NCI-H128 (cell line): ENCODE measurements around the gene ELMOD2.
"Not testable (repeated sequence)": the region's sequence is repeated elsewhere in the genome, so short reads cannot be mapped to it uniquely, and the experiment has no call there.

Experiments
- DNase-seq: peaks from one replicate; lab custom pipeline; 2025; ENCODE audit not compliant: unreplicated experiment; lab: John Stamatoyannopoulos, UW

ELMOD2 gene

GRCh38 chr4:140523857-140524742 lies at the start of gene ELMOD2:
Gene ELMOD2 (plus strand): TSS chr4:140524168. CDS start chr4:140525429, 1,261 bp downstream.
- DNase-seq: peak; percentile 82

GRCh38 chr4:140483445-140483844 lies 40.5 kb upstream of the ELMOD2 start:
- no peak for DNase-seq

- no peak for DNase-seq
Measured at GRCh38 chr4:140485939-140486338, 38.0 kb upstream of the ELMOD2 start.

GRCh38 chr4:140497405-140497746 lies 26.6 kb upstream of the ELMOD2 start:
- no peak for DNase-seq

GRCh38 chr4:140497747-140498636 lies 26.0 kb upstream of the ELMOD2 start, which contains the start of gene MGAT4D:
Gene MGAT4D (minus strand): TSS chr4:140498293. CDS start chr4:140498222, 71 bp downstream.
- DNase-seq: no peak

GRCh38 chr4:140499391-140499790 lies 24.6 kb upstream of the ELMOD2 start:
- DNase-seq: no peak

GRCh38 chr4:140504261-140504660 lies 19.7 kb upstream of the ELMOD2 start:
- DNase-seq: no peak

- not testable (repeated sequence) for DNase-seq
Measured at GRCh38 chr4:140513765-140514164, 10.2 kb upstream of the ELMOD2 start.

- no peak for DNase-seq
Measured at GRCh38 chr4:140515423-140515822, 8.5 kb upstream of the ELMOD2 start.

- no peak for DNase-seq
Measured at GRCh38 chr4:140523370-140523856, 555 bp upstream of the ELMOD2 start.

GRCh38 chr4:140529434-140529833 lies 5.5 kb downstream of the ELMOD2 start:
- no peak for DNase-seq

GRCh38 chr4:140533951-140534480 lies 10.0 kb downstream of the ELMOD2 start:
- DNase-seq: no peak

- DNase-seq: no peak
Measured at GRCh38 chr4:140556372-140557085, 32.6 kb downstream of the ELMOD2 start.

GRCh38 chr4:140557831-140558435 lies 34.0 kb downstream of the ELMOD2 start:
- no peak for DNase-seq

GRCh38 chr4:140559696-140560095 lies 35.7 kb downstream of the ELMOD2 start:
- no peak for DNase-seq

- DNase-seq: no peak
Measured at GRCh38 chr4:140568507-140569306, 44.7 kb downstream of the ELMOD2 start, which contains the start of gene UCP1. Gene UCP1 (minus strand): TSS chr4:140568961. CDS start chr4:140568729, 232 bp downstream.

- no peak for DNase-seq
Measured at GRCh38 chr4:140569307-140569638, 45.3 kb downstream of the ELMOD2 start.

GRCh38 chr4:140571620-140572019 lies 47.7 kb downstream of the ELMOD2 start:
- DNase-seq: no peak

- DNase-seq: no peak
Measured at GRCh38 chr4:140575489-140575888, 51.5 kb downstream of the ELMOD2 start.
